GM12878 (cell line): ENCODE measurements around the gene SYNDIG1. TPM values are rescaled to one million over a fixed set of nuclear protein-coding genes. Genes with fewer than 3 reads are reported as not detected.

Source experiments
- ATAC-seq: fragments of 200-7000 bp; cut with Tn5 transposase; 3 replicates; pipeline ENCODE4 v1.9.1; 2020; ENCODE audit warnings: mild to moderate bottlenecking, moderate library complexity
- BruUV-seq: library from RNA; stranded (reverse); fragments of 400-500 nt; replicated peaks from 2 replicates; lab custom pipeline; 2021; lab: Mats Ljungman, UMichigan
- CTCF ChIA-PET: fragments of 300-600 bp; sonication (Branson Sonifier 250); formaldehyde crosslinking; extraction: SDS; loops from one replicate; lab custom pipeline; 2021; ENCODE audit warnings: inconsistent platforms; lab: Yijun Ruan, JAX
- POLR2A ChIA-PET: fragments of 350-600 bp; formaldehyde crosslinking; extraction: SDS; loops from one replicate; lab custom pipeline; 2021; ENCODE audit warnings: inconsistent platforms; lab: Charles Lee
- RAD21 ChIA-PET: fragments of 300-600 bp; sonication (Branson Sonifier 250); formaldehyde crosslinking; loops from one replicate; lab custom pipeline; 2023; ENCODE audit warnings: antibody characterized with exemption; ENCODE audit not compliant: unreplicated experiment; lab: Charles Lee
- SMC1A ChIA-PET: fragments of 300-600 bp; sonication (Branson Sonifier 250); formaldehyde crosslinking; loops from one replicate; lab custom pipeline; 2023; ENCODE audit not compliant: unreplicated experiment, uncharacterized antibody; lab: Charles Lee
- DNase-seq: peaks from one replicate; pipeline ENCODE4 v3.0.0-alpha.2; 2011; ENCODE audit warnings: low read depth, low spot score
- FAIRE-seq: peaks from 3 replicates; lab custom pipeline; 2011; peaks lifted over from hg19 to GRCh38; lab: Jason Lieb, UNC
- H2AFZ ChIP-seq: 2 replicates; pipeline ENCODE4 v1.6.0; 2011; ENCODE audit warnings: low read depth, low read length, control low read depth; ENCODE audit not compliant: control insufficient read depth
- H3K27ac ChIP-seq: 2 replicates; pipeline ENCODE4 v1.5.1; 2011; ENCODE audit warnings: control low read depth; ENCODE audit not compliant: control insufficient read depth, insufficient read depth
- H3K27me3 ChIP-seq, 2 experiments: replicated peaks in 1 of 2; 2 replicates each; pipeline versions ENCODE4 v1.6.0 to v1.6.1; 2011; ENCODE audit warnings: low read length in 1 of 2; ENCODE audit not compliant: control insufficient read depth in 2 of 2, insufficient read depth in 2 of 2
- H3K36me3 ChIP-seq, 2 experiments: 2 replicates each; pipeline ENCODE4 v1.5.1; 2011; ENCODE audit warnings: low read length in 1 of 2; ENCODE audit not compliant: control insufficient read depth in 2 of 2, insufficient read depth in 2 of 2
- H3K4me1 ChIP-seq: 2 replicates; pipeline ENCODE4 v1.6.1; 2011; ENCODE audit warnings: mild to moderate bottlenecking, low read length, moderate library complexity, mixed read lengths; ENCODE audit not compliant: control insufficient read depth, insufficient read depth
- H3K4me2 ChIP-seq: 2 replicates; pipeline ENCODE4 v1.6.0; 2011; ENCODE audit warnings: control low read depth; ENCODE audit not compliant: control insufficient read depth, insufficient read depth
- H3K4me3 ChIP-seq: fragments of 200-600 bp; sonication (generic); 2 replicates; pipeline ENCODE4 v1.5.1; 2016
- H3K79me2 ChIP-seq: 2 replicates; pipeline ENCODE4 v1.6.0; 2011; ENCODE audit warnings: low read length; ENCODE audit not compliant: control insufficient read depth, insufficient read depth
- H3K9ac ChIP-seq: 2 replicates; pipeline ENCODE4 v1.8.0; 2011; ENCODE audit warnings: low read length, control low read depth, mixed read lengths; ENCODE audit not compliant: control insufficient read depth, insufficient read depth
- H3K9me3 ChIP-seq: replicated peaks from 3 replicates; pipeline ENCODE4 v1.5.1; 2011; ENCODE audit warnings: mild to moderate bottlenecking, low read length; ENCODE audit not compliant: control insufficient read depth, insufficient read depth
- H4K20me1 ChIP-seq: 2 replicates; pipeline ENCODE4 v1.6.0; 2011; ENCODE audit not compliant: control insufficient read depth, insufficient read depth
- ATF2 ChIP-seq: IDR thresholded peaks from 2 replicates; pipeline ENCODE4 v1.6.1; 2012; ENCODE audit warnings: low read length, inconsistent platforms
- CEBPB ChIP-seq, 2 experiments: fragments of 150-350 bp in 1 of 2; IDR thresholded peaks; 2 replicates each; pipeline ENCODE4 v1.6.1; 2012 to 2014; ENCODE audit warnings: low read depth in 2 of 2, low read length in 2 of 2, borderline replicate concordance in 1 of 2, inconsistent platforms in 1 of 2
- CREB1 ChIP-seq: IDR thresholded peaks from 2 replicates; pipeline ENCODE4 v1.6.1; 2012; ENCODE audit warnings: low read depth, mild to moderate bottlenecking, inconsistent platforms
- EGR1 ChIP-seq, 2 experiments: IDR thresholded peaks; 1 replicate in 1 of 2; 2 replicates in 1 of 2; pipeline ENCODE4 v1.6.1; 2011 to 2012; ENCODE audit warnings: low read depth in 2 of 2, low read length in 2 of 2, borderline replicate concordance in 1 of 2, mild to moderate bottlenecking in 1 of 2, moderate library complexity in 1 of 2
- FOS ChIP-seq: IDR thresholded peaks from 3 replicates; pipeline ENCODE4 v1.6.1; 2011; ENCODE audit warnings: borderline replicate concordance; ENCODE audit not compliant: insufficient read length; ENCODE audit errors: extremely low read depth
- HCFC1 ChIP-seq: fragments of 150-350 bp; IDR thresholded peaks from 2 replicates; pipeline ENCODE4 v1.6.1; 2014; ENCODE audit warnings: low read length
- NFIC ChIP-seq: IDR thresholded peaks from 2 replicates; pipeline ENCODE4 v1.6.1; 2012; ENCODE audit warnings: low read depth, mild to moderate bottlenecking, inconsistent platforms, low read length, moderate library complexity
- NFXL1 ChIP-seq: fragments of 450-650 bp; IDR thresholded peaks from 2 replicates; pipeline ENCODE4 v1.6.1; 2017; ENCODE audit warnings: antibody characterized with exemption, mild to moderate bottlenecking, borderline replicate concordance
- PML ChIP-seq: IDR thresholded peaks from 2 replicates; pipeline ENCODE4 v1.6.1; 2012; ENCODE audit warnings: low read length, inconsistent platforms
- POLR2A ChIP-seq: IDR thresholded peaks from 2 replicates; pipeline ENCODE4 v1.6.1; 2011; ENCODE audit warnings: low read depth, mild to moderate bottlenecking, low read length
- RELA ChIP-seq: fragments of 450-650 bp; IDR thresholded peaks from 2 replicates; pipeline ENCODE4 v1.8.0; 2014; ENCODE audit warnings: borderline replicate concordance; ENCODE audit not compliant: partially characterized antibody
- RELB ChIP-seq: fragments of 450-650 bp; IDR thresholded peaks from 2 replicates; pipeline ENCODE4 v1.6.1; 2017; ENCODE audit warnings: low read depth, mild to moderate bottlenecking, moderate library complexity
- SMC3 ChIP-seq: IDR thresholded peaks from 2 replicates; pipeline ENCODE4 v1.6.1; 2011; ENCODE audit warnings: low read length, improper control_type of control experiment, borderline replicate concordance
- SREBF2 ChIP-seq: IDR thresholded peaks from 2 replicates; pipeline ENCODE4 v1.6.1; 2012; ENCODE audit warnings: mild to moderate bottlenecking, low read length
- TAF1 ChIP-seq: IDR thresholded peaks from 2 replicates; pipeline ENCODE4 v1.6.1; 2011; ENCODE audit warnings: mild to moderate bottlenecking, low read depth, low read length, borderline replicate concordance
- TCF3 ChIP-seq: IDR thresholded peaks from 2 replicates; pipeline ENCODE4 v1.6.1; 2012; ENCODE audit warnings: low read depth, mild to moderate bottlenecking, low read length, borderline replicate concordance; ENCODE audit not compliant: insufficient read depth
- WRNIP1 ChIP-seq: IDR thresholded peaks from 2 replicates; pipeline ENCODE4 v1.6.1; 2011; ENCODE audit warnings: low read depth, low read length, improper control_type of control experiment, borderline replicate concordance
- ZNF24 ChIP-seq: fragments of 450-650 bp; IDR thresholded peaks from 2 replicates; pipeline ENCODE4 v1.6.1; 2017; ENCODE audit warnings: antibody characterized with exemption, mild to moderate bottlenecking
- ZNF622 ChIP-seq: fragments of 450-650 bp; IDR thresholded peaks from 2 replicates; pipeline ENCODE4 v1.6.1; 2017; ENCODE audit warnings: mild to moderate bottlenecking, inconsistent platforms
- WGBS: methylation state at CpG from one replicate; pipeline ENCODE4 v1.1.6; 2016; ENCODE audit warnings: low lambda C conversion rate; ENCODE audit not compliant: insufficient replicate concordance, insufficient coverage; ENCODE audit errors: missing lambda C conversion rate; 5-methylcytosine and 5-hydroxymethylcytosine counted together
- in situ Hi-C: fragments of 300-500 bp; cut with MboI; formaldehyde crosslinking; loops from 9 replicates; pipeline ENCODE4 v1.14.3; 2018; ENCODE audit warnings: mixed read lengths
- intact Hi-C: fragments of 100-400 bp; cut with micrococcal nuclease; formaldehyde crosslinking; loops from one replicate; pipeline ENCODE4 v1.14.2; 2022; ENCODE audit not compliant: unreplicated experiment
- polyA plus RNA-seq, 11 experiments: library from polyadenylated mRNA; depleted of rRNA in 4 of 11; unstranded in 6 of 11; stranded (reverse) in 5 of 11; fragments of >200 nt; fragmentation: Nextera tagmentation in 4 of 11; fragmentation: Illumina TruSeq in 1 of 11; extraction: Ambion mirVana in 4 of 11; extraction: Trizol in 1 of 11; gene quantifications; 1 replicate in 1 of 11; 2 replicates in 10 of 11; pipeline versions ENCODE4 v1.2.1 to v1.2.3, GENCODE V29; 2011 to 2016; ENCODE audit warnings: inconsistent platforms in 2 of 11, missing spikeins in 2 of 11, low read depth in 1 of 11
- total RNA-seq, 4 experiments: library from RNA; depleted of rRNA in 3 of 4; stranded (reverse); fragments of >200 nt in 3 of 4; fragmentation: Illumina TruSeq in 1 of 4; extraction: Trizol in 1 of 4; gene quantifications; 2 replicates each; pipeline versions ENCODE4 v1.2.1 to v1.2.3, GENCODE V29; 2013 to 2021
- TF ChIP-seq, protein P1 (sequence below): fragments of 450-650 bp; formaldehyde crosslinking; IDR thresholded peaks from 2 replicates; pipeline ENCODE4 v1.4.0; 2022; ENCODE audit warnings: mild to moderate bottlenecking, moderate library complexity

SYNDIG1 gene
- total and polyA plus RNA-seq, 10 of the 15 experiments (the other 5 are each of a cell fraction or from before 2014, with no cell fraction given), result not detected

- Histone ChIP-seq H4K20me1 (no peaks in the 10 kb centered on the region; the same call in 1 of the 2 replicates), H3K9me3 (no peaks in the 10 kb centered on the region), H3K79me2 (no peaks in the 10 kb centered on the region), H3K4me1 (no peaks in the 10 kb centered on the region), H3K27ac (no peak overlapping the region), H2AFZ (no peak overlapping the region), H3K9ac (no peak overlapping the region), H3K36me3 (no peaks in the 10 kb centered on the region), H3K4me3 (no peak overlapping the region), H3K4me2 (no peak overlapping the region), H3K27me3 (no peaks in the 10 kb centered on the region; a peak in 1 of 4 replicates)
- ATAC-seq (no peak), DNase-seq (no peak), FAIRE-seq (no peak)
- intact Hi-C loops (no loop called here), in situ Hi-C loops (no loop called here)
- SMC1A ChIA-PET, result no interaction called here
- TF ChIP-seq HCFC1, result no peak
- TF ChIP-seq NFIC, result no peak
- TF ChIP-seq ZNF622, result no peak
- TF ChIP-seq NFXL1, result no peak
- no peak for TF ChIP-seq TAF1
- no peak for TF ChIP-seq RELA
- TF ChIP-seq WRNIP1, result no peak
- no peak for TF ChIP-seq ATF2
- no peak for TF ChIP-seq FOS
- no peak for TF ChIP-seq CEBPB (IDR thresholded peaks at IDR 0.05; ENCODE audit: borderline replicate concordance in 1 of 2, low read depth in 2 of 2, low read length in 2 of 2)
- no peak for TF ChIP-seq SMC3
- no peak for TF ChIP-seq TCF3
- TF ChIP-seq PML, result no peak
- no peak for TF ChIP-seq EGR1 (IDR thresholded peaks at IDR 0.05; ENCODE audit: borderline replicate concordance in 1 of 2, low read depth in 2 of 2, low read length in 2 of 2)
- no peak for TF ChIP-seq POLR2A
- TF ChIP-seq, protein P1, sequence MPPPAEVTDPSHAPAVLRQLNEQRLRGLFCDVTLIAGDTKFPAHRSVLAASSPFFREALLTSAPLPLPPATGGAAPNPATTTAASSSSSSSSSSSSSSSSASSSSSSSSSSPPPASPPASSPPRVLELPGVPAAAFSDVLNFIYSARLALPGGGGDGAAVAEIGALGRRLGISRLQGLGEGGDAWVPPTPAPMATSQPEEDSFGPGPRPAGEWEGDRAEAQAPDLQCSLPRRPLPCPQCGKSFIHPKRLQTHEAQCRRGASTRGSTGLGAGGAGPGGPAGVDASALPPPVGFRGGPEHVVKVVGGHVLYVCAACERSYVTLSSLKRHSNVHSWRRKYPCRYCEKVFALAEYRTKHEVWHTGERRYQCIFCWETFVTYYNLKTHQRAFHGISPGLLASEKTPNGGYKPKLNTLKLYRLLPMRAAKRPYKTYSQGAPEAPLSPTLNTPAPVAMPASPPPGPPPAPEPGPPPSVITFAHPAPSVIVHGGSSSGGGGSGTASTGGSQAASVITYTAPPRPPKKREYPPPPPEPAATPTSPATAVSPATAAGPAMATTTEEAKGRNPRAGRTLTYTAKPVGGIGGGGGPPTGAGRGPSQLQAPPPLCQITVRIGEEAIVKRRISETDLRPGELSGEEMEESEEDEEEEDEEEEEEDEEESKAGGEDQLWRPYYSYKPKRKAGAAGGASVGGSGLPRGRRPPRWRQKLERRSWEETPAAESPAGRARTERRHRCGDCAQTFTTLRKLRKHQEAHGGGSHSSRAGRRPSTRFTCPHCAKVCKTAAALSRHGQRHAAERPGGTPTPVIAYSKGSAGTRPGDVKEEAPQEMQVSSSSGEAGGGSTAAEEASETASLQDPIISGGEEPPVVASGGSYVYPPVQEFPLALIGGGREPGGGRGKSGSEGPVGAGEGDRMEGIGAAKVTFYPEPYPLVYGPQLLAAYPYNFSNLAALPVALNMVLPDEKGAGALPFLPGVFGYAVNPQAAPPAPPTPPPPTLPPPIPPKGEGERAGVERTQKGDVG, result no peak
- TF ChIP-seq CREB1, result no peak
- no peak for TF ChIP-seq SREBF2
- TF ChIP-seq RELB, result no peak
- no peak for TF ChIP-seq ZNF24
- WGBS, result 54% methylated on average over 12 of the region's 12 CpGs
- CTCF ChIA-PET, result no interaction called here
- BruUV-seq, result no TSS peak
- RAD21 ChIA-PET, result no interaction called here
- POLR2A ChIA-PET, result no interaction called here
Observed at GRCh38 chr20:24587384-24588046, 118.1 kb downstream of the SYNDIG1 start.
